CD4-positive, alpha-beta T cell treated with Interleukin-4 for 4 hours (primary cell): ENCODE measurements around the gene KIAA1549.
A peak's percentile ranks its signal among the peaks of the same experiment; 100 is the strongest.

Experiments
- DNase-seq: peaks from one replicate; pipeline ENCODE4 v3.0.0-alpha.2; 2020

Gene KIAA1549

DNA sequence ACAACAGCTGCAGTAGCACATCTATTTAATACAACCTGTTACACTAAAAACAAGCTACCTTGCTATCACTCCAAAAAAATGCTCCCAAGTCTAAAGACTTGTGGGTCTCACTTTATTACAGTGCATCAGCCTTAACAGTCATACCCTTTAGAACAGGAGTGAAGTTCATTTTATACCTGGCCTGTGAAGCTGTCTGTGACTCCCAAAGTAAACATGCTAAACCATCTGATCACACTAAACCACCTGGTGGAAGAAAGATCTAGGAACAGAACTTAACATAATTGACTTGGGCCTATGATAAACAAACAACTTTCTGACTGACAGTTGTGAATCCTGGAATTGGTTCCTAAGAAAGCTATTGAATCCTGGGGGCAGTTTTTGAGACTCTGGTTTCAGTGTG is 102.3 kb downstream of the KIAA1549 start:
- no peak for DNase-seq

DNA sequence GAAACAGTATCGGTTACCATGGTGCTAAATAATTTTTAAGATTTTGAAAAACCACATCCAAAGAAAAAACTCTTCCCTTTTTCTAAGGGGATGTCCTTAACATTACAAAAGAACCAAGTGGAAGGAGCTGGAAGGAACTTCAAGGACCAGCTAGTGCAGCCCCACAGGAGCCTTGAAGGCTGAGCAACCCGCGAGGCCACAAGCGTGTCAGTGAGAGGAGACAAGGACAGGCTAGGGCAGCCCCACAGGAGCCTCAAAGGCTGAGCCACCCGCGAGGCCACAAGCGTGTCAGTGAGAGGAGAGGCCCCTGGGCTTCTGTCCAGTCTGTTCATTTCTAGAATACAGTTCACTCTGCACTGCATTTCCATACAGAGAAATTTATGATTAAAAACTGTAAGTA is 103.1 kb downstream of the KIAA1549 start:
- no peak for DNase-seq

DNA sequence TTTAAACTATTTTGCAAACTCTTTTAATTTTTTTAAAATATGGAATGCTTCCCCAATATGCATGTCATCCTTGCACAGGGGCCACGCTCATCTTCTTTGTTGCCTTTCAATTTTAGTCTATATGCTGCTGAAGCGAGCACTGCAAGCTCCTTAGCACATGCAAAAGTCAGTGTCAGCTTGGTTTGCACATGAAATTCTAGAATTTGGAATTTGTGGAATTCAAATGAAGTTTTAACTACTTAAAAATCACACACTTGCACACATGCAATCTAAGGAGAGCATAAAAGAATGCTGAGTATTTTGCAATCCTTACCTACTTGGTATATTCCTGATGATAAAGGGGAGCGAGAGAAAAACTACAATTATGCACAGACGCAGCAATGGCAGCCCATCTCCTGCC is 104.9 kb downstream of the KIAA1549 start:
- no peak for DNase-seq

DNA sequence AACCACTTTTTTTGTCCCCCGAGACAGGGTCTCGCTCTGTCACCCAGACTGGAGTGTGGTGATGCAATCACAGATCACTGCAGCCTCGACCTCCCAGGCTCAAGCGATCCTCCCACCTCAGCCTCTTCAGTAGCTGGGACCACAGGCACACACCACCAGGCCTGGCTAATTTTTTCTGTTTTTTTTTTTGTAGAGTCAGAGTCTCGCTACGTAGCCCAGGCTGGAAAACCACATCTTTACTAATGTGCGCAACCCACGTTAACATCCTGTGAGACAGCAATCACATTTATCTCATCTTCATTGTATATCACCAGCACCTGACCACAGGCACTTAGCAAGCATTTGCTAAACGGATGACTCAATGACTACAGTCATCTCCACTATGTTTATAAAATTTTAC is 105.4 kb downstream of the KIAA1549 start:
- peak; percentile 74 for DNase-seq

DNA sequence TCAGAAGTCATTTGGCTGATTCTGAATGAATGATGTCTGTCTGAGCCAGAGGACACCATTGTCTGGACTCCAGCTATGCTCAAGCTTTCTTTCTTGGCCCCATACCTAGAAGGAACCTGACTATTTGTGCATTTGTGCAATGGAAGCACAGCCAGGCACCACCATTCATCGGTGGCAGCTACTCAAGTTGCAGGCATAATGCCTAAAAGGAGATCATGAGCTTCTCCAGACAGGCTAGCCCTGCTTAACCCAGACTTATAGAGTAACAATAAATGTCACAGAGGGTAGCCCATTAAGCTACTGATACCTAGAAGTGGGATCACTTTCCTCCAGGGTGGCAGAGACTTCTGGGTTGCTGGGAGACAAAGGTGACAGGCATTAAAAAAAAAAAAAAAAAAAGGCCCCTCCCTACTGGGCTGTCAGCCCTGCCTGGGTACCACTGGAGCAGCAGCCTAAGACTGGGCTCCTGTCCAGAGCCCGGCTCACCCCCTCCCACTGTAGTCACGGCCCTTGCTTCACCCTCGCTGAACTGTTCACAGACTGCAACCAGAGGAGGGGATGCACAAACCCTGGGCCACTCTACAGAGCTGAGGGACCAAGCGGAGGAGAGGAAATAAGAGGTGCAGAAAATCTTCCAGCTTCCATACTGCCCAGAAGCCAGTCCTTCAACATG is 107.8 kb downstream of the KIAA1549 start:
- DNase-seq: no peak

DNA sequence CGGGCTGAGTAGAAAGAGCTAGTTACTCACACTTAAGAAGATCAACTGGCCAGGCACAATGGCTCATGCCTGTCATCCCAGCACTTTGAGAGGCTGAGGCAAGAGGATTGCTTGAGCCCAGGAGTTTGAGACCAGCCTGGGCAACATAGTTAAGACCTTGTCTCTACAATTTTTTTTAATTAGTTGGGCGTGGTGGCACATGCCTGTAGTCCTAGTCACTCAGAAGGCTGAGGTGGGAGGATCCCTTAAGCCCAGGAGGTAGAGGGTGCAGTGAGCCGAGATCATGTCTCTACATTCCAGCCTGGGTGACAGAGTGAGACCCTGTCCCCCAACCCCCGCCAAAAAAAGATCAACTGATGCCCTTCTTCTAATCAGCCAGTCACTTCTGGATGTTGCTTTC is 108.6 kb downstream of the KIAA1549 start:
- no peak for DNase-seq

DNA sequence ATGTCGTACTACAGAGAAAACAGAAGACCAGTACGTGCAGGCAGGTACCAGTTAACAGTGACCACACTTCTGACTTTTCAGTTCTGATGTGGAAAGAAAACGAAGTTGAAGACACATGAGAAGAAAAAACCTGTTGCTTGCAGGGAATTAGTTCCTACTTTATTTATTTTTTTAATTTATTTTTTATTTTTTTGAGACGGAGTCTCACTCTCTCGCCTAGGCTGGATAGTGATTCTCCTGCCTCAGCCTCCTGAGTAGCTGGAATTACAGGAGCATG is 109.4 kb downstream of the KIAA1549 start:
- DNase-seq: no peak

DNA sequence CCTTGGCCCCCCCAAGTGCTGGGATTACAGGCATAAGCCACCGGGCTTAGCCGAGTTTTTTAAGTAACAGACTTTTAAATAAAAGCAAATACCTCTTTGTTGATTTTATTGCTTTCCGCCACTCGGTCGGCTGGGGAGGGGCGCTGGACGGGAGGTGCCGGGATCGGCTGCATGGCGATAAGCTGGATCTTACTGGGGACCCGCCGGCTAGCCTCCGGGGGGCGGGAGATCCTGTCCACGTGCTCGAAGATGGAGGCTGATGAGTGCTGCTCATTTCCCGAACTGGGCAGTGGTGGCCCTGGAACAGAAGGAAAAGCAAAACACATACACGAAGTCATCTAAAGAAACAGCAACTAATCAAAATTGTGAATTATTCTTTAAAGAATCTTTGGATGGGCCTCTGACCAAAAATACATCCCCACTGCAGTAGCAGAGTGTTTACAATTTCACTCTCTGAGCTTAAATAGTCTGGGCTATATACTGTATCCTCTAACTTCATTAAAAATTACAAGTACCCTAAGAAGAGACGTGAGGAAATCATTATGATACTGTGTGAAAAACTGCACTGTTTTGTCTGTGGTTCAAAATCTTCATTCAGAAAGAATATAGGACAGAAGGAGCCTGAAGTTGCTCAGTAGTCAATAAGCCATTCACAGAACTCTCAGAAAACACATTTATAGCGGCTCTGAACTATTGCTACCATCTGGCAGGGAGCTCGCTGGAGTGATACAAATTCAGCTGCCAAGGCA is 110.0 kb downstream of the KIAA1549 start:
- DNase-seq: no peak

DNA sequence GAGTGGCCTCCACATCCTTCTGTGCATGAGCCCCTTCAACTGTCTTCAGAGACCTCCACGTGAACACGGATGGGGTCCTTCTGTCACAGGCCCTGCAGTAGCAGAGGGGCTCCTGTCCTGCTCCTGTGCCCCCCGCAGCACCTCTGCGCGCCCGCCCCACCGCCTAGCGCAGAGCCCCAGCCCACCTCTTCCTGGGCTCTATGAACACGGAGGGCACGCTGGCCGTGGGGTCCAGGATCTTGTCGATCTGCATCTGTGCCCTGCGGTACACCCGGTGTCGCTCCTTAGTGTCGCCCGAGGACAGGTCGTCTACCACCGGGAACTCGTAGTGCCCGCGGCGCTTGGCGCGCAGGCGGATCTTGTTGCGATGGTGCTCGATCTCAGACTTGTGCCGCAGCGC is 111.8 kb downstream of the KIAA1549 start:
- no peak for DNase-seq

DNA sequence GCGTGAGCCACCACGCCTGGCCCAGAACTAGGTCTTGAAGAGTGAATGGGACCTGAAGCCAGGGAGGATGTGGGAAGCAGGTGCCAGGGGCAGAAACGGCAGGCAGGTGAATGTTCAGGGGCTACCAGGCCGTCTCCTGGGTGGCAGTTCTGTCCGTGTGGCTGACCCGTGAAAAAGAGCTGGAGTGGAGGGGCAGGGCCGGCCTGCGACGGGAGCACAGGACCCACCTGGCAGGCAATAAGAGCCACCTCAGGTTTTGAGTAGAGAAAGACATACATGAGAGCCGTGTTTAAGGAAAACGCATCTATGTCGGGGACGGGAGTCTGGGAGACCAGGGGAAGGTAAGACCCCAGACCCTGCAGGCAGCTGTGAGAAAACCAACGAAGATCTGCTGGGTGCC is 112.5 kb downstream of the KIAA1549 start:
- no peak for DNase-seq

DNA sequence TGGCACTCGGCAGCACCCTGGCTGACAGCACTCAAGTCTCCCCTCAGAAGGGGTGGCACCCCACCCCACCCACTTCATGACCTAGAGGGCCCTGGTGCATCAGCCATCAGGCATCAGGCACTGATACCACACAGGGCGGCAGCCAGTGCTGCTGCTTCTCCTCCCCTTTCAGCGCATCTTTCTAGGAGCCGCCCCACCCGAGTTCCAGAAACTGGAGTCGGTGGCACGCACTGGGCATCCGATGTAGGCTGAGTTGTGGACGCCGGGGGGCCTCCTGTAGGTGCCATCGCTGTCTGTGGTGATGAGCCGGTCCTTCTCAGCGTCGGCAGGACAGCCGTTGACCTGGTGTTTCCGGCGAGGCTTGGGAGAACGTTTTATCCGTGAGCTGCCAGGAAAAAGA is 113.4 kb downstream of the KIAA1549 start:
- DNase-seq: no peak

DNA sequence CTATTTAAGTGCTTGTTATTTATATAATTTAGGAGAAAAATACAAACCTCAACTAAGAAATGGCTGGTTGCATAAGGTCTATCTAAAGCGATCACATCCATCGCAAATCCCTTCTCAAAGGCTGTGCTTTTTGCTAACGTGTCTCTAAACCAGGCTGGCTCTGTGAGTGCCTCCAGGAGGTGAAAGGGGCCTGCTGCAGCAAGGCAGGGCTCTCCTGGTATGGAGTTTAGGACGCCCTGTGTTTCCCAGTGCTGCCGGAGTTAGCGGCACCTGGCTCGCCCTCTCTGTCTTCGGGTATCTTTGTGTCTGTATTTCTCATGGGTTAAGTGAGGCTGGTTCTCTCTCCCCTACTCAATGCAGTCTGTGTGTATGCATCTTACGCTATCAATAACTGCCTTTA is 114.8 kb downstream of the KIAA1549 start:
- DNase-seq: no peak

DNA sequence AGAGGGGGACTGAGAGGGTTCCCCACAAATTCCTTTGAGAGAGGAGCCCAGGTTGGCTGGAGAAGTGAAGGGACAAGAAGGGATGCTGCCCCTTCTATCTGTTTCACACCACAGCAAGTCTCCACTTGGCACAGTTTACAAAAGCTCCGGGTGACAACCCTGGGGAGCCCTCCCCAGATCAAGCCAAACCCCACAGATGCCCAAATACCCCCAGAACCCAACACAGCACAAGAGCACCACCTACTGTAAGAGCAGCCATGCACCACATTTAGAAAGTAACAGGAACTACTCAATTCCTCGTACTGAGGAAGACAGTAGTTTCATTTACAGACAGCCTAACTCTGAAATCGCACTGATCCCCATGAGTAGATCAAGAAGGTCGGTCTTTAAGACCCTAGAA is 115.3 kb downstream of the KIAA1549 start:
- peak; percentile 30 for DNase-seq

DNA sequence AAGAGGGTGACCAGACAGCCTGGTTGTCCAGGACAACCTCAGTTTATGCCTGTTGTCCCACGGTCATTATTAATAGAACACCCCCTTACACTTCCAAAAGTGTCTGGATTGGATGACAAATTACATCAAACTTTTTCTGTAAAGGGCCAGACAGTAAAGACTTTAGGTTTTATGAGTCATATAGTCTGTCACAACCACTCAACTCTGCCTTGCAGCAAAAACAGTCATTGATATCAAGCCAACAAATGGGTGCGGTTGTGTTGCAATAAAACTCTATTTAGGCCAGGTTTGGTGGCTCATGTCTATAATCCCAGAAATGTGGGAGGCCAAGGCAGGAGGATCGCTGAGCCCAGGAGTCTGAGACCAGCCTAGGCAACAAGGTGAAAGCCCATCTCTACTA is 116.5 kb downstream of the KIAA1549 start:
- no peak for DNase-seq

DNA sequence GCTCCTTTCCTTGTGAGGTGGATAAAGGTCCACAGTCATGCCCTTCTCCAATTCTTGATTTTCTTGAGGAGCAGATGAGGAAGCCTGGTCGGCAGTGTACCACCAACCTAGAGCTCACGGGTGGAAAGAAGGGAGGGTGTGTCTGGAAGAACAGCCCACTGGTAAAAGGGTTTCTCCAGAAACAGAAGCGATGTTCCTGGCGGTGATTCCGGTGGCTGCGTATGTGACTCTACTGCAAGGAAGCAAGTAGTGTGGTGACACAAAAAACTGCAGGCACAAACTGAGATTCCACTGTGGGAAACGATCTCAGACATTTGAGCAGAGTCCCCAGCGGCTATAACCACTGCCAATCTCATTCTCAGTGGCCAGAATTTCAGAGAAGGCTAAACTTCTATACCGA is 117.3 kb downstream of the KIAA1549 start:
- DNase-seq: no peak

DNA sequence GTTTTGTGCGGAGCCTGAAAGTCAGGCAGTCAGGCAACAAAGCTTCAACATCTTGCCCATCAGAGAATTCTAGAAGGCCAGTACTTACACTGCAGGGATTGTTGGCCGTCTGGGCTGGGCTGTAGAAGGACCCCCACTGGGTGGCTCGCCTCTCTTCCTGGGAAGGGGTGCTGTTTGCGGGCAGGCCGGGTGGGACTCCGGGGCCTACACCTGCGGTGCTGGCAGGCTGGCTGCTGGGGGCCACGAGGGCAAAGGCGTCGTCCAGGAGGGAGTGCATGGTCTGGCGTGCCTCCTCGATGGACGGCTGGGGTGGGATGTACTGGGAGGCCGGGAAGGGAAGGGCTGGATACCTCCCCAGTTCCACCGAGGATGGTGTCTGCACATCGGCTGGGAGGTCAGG is 120.1 kb downstream of the KIAA1549 start:
- no peak for DNase-seq

DNA sequence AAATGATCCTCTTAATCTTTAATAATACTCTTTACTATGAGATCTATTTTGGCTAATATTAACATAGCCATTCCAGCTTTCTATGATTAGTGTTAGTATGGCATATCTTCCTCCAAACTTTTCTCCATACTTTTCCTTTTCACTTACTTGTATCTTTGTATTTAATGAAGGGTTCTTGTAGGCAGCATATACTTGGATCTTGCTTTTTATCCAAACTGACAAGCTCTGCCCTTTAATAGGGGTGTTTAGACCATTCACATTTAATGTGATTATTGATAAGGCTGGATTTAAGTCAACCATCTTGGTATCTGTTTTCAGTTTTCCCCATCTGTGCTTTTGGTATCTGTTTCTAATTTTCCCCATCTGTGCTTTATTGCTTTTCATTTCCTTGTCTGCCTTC is 123.5 kb downstream of the KIAA1549 start:
- DNase-seq: no peak

DNA sequence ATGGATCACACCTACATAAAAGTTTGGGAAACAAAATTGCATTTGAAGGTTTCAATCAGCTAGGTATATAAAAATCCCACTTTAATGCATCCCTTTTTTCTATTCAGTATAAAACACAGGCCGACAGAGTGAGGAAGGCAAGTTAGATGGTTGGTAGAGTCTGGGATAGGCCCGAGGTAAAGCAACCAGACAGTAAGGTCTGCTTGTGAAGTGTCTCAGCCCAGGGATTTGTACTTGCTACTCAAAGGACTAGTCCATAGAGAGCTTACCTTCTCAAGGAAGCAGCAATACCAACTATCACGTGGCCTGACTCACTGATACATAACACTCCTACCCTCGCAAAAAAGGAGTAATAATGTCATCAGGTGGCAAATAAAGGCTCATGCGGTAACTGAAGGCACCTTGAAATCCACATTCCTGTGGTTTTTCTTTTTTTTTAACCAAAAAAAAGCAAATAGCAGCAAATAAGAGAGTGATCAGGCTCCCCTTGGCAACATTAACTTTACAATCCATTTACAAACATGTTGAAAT is 127.0 kb downstream of the KIAA1549 start:
- DNase-seq: no peak

DNA sequence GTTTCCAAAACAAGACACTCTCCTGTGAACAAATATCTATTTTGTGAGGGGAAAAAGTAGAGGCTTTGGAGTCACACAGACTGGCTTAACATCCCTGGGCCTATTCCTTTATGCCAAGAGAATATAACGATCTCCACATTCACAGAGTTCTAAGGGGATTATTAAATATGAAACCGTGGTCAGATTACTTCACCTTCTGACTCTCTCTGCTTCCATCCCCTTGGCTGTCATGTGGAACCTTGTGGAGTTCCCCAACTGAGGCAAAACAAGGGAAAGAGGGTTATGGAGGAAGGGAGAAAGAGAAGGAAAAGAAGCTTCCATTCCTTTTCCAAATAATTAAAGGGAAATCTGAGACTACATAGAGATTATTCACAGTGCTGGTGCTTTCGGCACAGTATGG is 127.7 kb downstream of the KIAA1549 start:
- no peak for DNase-seq

DNA sequence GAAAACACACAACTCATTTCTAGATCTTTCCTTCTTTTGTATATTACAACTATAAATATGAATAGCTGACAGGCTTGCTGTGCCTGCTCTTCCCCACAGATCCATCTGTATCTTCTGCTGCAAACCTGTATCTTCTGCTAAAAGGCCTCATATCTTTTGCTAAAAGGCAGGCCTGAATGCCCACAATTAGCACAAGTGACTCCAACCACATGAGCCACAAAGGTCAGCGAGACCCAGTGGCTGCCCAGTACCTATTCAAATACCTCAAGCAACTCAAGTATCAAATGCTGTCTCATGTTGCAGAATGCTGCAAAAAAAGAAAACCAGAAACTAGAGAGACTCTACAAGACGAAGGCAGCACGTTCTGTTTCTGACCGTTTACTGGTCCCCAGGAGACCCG is 128.7 kb downstream of the KIAA1549 start:
- no peak for DNase-seq

DNA sequence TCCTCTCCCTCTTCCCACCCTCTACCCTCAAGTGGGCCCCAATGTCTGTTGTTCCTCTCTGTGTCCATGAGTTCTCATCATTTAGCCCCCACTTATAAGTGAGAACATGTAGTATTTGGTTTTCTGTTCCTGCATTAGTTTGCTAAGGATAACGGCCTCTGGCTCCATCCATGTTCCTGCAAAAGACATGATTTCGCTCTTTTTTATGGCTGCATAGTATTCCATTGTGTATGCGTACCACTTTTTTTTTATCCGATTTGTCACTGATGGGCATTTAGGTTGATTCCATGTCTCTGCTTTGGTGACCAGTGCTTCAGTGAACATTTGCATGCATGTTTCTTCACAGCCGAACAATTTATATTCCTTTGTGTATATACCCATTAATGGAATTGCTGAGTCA is 131.5 kb downstream of the KIAA1549 start:
- no peak for DNase-seq

DNA sequence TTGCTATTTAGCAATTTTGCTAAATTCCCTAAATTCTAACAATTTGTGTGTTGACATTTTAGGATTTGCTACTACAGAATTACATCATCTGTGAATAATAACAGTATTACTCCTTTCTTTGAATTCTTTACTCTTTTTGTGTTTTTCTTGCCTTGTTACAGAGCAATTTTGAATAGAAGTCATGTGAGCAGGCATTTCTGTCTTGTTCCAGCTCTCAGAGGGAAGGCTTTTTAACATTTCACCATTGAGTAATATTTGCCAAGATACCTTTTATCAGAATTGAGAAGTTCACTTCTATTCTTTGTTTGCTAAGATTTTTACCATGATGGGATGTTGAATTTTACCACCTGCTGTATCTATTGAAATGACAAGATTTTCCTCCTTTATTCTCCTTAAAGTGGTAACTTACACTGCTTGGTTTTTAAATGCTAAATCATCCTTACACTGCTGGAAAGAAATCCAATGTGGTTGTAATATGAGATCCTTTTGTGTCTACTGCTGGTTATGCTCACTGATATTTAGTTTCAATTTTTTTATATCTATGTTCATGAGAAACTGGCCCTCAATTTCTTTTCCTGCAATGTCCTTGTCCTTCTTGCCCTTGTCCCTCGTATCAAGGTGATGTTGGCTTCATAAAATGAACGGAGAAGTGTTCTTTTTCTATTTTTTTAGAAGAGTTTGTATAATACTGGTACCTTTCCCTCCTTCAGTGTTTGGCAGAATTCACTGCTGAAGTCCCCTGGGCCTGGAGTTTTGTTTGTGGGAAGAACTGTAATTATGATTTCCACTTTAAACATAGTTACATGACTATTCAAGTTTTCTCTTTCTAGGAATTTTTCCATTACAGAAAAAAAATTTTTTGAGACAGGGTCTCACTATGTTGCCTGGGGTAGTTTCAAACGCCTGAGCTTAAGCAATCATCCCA is 132.9 kb downstream of the KIAA1549 start:
- no peak for DNase-seq

DNA sequence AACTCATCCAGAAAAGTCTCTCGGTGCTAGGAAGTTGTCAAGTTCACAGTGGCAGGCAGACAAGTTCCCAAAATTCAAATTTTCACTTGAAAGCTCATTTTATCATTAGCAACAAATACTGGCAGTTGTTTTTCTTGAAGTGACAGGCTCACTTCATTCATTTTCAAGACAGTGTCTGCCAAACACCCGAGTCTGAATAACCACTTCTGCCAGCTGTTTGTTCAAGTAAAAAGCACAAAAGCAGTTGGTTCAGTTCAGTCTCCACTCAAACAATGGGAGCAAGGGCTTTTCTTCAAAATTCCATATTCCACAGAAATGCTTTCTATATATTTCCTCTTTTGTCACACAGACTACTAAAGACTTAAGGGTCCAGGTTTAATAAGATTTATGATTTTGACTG is 135.5 kb downstream of the KIAA1549 start:
- no peak for DNase-seq
